Frontal cortex (tissue), 4 donors: Measurements from ENCODE around the gene CHMP6. TPM values are rescaled to one million over a fixed set of nuclear protein-coding genes. Genes with fewer than 3 reads are reported as not detected.
A peak's percentile ranks its signal among the peaks of the same experiment; 100 is the strongest.
"Not testable (repeated sequence)": the region's sequence is repeated elsewhere in the genome, so short reads cannot be mapped to it uniquely, and the experiment has no call there.

Experiments used
- DNase-seq, 2 donors: peaks; one replicate each; pipeline ENCODE4 v3.0.0; 2012; ENCODE audit warnings: low spot score in 2 of 2
- FAIRE-seq: peaks from 2 replicates; lab custom pipeline; 2012; peaks lifted over from hg19 to GRCh38; lab: Jason Lieb, UNC
- total RNA-seq: library from RNA; depleted of rRNA; stranded (reverse); fragments of >200 nt; gene quantifications from one replicate; pipeline ENCODE4 v1.2.3, GENCODE V29; 2014
- donor health status: control.
- donor health status: control.
- donor health status: control.

CHMP6 gene
- total RNA-seq, 1 donor from 2014 or later: 10.2 TPM

DNA sequence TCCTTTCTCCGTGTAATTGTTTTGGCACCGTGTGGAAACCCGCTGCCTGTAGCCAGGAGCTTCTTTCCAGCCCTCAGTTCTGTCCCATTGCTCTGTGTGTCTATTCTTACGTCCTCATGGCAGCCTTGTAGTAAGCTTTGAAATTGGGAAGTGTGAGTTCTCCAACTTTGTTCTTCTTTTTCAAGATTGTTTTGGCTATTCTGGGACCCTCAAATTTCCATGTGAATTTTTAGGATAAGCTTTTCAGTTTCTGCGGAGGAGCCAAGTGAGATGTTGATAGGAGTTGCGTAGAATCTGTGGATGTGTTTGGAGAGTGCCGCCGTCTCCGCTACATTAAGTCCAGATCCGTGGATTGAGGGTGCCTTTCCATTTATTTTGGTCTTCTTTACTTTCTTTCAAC is 15.2 kb downstream of the CHMP6 start:
- DNase-seq (peak in 1 of 2 donors; percentile 6), FAIRE-seq (no peak)

DNA sequence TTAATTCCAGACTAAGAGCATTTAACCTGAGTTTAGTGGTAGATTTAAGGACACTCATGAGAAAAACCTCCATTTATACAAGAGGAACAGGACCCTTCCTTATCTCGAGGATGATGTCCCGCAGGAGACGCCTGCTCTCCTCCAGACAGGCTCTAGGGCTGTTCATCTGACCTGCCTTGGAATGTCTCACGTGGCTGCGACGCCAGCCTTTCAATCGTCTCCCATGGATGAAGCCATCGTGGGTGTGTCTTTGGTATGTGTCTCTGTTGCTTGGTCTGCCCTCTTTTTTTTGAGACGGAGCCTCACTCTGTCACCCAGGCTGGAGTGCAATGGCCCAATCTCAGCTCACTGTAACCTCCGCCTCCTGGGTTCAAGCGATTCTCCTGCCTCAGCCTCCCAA is 16.5 kb downstream of the CHMP6 start:
- no peak for FAIRE-seq

DNA sequence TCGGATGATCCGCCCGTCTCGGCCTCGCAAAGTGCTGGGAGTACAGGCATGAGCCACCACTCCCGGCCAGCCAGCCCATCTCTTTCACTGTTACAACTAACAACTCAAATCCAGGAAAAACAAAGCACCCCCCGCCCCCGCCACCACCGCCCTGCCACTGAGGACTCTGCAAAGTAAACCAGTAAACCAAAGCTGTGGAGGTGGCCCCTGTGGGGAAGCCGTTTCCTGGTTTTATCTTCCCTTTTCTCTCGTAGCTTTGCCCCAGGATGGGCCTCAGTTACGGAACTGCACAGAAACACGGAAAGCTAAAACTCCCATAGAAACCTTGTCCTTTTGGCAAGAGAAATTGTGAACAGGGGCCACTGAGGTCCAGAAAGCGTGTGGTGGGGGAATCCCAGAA is 17.5 kb downstream of the CHMP6 start:
- FAIRE-seq: no peak
- peak in 1 of 2 donors; percentile 2 for DNase-seq

More for the DNA sequence above, 16.5 kb downstream of the CHMP6 start:
- peak in 1 of 2 donors; percentile 6 for DNase-seq

DNA sequence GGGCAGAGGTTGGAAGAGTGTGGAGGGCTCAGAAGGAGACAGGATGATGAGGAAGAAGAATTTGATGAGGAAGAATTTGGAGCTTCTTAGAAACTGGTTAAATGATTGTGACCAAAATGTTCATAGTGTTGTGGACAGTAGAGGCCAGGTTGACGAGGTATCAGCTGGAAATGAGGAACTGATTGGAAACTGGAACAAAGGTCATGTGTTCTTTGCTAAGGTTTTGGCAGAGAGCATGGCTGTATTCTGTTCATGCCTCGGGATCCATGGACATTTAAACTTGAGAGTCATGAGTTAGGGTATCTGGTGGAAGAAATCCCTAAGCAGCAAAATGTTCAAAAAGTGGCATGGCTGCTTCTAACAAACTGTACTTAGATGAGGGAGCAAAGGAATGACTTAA is 19.3 kb downstream of the CHMP6 start:
- DNase-seq (no peak), FAIRE-seq (no peak)

DNA sequence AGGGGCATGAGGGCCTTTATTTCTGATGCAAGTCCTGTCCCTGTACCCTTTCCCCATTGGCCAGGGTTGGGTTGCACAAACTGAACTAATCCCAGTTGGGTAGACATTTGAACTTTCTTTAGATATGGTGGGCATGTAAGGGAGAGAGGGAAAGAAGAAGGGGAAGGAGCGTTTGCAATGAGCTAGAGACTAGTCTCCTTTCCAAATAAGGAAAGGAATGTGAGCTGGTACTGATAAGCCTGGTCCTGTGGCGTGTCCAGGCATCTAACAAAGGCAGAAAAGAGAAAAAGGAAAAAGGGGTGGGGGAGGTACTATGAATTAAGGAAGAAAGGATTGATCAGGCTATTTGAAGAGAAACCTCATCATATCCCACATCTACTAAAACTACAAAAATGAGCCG is 20.3 kb downstream of the CHMP6 start:
- DNase-seq (no peak), FAIRE-seq (no peak)

DNA sequence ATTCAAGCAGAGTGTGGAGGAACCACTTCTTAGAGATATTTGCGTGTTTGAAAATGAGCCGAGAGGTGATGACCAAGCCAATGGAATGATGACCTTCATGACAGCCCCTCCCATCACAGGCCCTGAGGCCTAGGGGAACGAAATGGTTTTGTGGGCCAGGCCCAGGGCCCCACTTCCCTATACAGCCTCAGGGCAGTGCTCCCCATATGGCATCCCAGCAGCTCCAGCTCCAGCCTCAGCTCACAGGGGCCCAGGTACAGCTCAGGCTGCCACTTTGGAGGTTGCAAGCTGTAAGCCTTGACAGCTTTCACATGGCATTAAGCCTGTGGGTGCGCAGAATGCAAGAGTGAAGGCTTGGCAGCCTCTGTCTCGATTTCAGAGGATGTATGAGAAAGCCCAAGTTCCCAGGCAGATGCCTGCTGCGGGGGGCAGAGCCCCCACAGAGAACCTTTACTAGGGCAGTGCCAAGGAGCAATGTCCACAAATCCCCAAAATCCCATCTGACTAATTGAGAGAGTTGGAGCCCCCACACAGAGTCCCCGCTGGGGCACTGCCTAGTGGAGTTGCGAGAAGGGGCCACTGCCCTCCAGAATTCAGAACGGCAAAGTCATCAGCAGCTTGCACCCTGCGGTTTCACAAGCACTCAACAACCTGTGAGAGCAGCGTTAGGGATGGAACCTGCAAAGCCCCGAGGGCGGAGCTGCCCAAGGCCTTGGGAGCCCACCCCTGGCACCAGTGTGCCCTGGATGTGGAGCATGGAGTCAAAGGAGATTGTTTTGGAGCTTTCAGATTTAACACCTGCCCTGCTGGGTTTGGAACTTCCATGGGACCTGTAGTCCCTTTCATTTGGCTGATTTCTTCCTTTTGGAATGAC is 21.2 kb downstream of the CHMP6 start:
- no peak for DNase-seq
- no peak for FAIRE-seq

DNA sequence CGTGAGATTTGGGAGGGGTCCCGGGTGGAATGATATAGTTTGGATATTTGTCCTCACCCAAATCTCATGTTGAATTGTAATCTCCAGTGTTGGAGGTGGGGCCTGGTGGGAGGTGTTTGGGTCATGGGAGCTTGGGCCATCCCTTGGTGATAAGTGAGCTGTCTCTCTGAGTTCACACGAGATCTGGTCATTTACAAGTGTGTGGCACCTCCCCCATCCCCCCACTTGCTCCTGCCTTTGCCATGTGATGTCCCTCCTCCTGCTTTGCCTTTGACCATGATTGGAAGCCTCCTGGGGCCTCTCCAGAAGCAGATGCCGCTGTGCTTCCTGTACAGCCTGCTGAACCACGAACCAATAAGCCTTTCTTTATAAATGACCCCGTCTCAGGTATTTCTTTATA is 22.0 kb downstream of the CHMP6 start:
- DNase-seq (no peak), FAIRE-seq (no peak)

DNA sequence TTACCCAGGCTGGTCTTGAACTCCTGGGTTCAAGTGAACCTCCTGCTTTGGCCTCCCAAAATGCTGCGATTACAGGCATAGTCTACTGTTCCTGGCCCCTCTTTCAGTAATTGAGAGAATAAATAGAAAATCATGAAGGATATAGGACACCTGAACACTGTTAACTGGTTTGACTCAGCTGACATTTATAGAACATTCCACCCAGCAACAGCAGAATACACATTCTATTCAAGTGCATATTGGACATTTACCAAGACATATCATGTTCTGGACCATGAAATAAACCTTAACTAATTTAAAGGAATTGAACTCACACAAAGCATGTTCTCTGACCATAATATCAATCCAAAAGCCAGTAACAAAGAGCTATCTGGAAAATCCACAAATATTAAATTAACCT is 23.5 kb downstream of the CHMP6 start:
- DNase-seq (no peak), FAIRE-seq (no peak)

DNA sequence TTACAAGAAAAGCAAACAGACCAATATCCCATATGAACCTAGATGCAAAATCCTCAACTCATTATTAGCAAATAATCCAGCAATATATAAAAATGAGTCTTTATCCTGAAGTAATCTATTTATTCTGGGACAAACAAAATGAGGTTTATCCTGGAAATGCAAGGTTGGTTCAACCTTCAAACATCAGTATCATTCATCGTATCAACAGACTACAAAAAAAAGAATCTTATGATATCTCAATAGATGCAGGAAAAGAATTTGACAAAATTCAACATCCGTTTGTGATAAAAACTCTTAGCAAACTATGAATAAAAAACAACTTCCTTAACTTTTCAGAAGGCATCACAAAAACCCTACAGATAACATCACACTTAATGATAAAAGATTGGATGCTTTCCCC is 24.9 kb downstream of the CHMP6 start:
- DNase-seq (no peak), FAIRE-seq (no peak)

DNA sequence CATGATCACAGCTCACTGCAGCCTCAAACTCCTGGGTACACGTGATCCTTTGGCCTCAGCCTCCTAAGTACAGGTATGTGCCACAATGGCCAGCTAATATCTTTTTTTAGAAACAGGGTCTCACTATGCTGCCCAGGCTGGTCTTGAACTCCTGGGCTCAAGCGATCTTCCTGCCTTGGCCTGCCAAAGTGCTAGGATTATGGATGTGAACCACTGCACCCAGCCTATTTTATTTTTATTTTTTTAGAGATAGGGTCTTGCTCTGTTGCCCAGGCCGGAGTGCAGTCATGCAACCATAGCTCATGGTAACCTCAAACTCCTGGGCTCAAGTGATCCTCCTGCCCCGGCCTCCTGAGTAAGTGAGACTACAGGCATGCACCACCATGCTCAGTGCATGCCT is 25.7 kb downstream of the CHMP6 start:
- FAIRE-seq, DNase-seq: not testable (repeated sequence)

DNA sequence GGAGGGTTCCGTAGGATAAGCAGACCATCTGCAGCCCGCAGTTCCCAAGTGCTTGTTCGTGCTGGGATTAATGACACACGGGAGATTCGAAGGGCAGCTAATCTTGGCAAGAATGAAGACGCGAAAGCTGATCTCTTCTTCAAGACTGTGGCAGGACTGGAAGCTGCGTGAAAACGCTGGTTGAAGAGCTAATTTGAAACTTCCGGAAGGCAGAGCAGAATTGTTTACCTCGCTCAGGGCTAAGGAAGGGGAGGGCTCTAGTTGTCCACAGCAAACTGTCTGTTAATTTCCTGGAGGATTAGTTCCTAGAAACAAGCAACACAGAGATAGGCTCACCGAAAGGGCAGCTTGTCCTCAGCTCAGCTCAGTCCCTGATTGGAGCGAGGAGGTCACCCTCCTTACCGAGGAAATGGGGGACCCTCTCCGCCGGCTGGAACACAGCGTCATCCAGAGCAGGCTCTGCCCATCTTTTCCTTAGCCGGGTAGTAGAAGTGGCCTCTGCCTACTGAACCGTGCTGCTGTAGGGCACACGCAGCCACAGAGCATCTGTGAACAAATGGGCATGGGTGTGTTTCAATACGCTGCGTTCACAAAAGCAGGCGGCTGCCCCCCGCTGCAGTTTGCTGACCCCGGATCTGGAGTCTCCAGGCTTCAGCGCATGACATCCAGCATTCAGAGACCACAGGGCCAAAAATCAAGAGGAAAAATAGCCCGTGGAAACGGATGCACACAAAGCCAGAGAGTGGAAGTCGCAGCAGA is 26.6 kb downstream of the CHMP6 start:
- peak in 1 of 2 donors; percentile 34 for DNase-seq

DNA sequence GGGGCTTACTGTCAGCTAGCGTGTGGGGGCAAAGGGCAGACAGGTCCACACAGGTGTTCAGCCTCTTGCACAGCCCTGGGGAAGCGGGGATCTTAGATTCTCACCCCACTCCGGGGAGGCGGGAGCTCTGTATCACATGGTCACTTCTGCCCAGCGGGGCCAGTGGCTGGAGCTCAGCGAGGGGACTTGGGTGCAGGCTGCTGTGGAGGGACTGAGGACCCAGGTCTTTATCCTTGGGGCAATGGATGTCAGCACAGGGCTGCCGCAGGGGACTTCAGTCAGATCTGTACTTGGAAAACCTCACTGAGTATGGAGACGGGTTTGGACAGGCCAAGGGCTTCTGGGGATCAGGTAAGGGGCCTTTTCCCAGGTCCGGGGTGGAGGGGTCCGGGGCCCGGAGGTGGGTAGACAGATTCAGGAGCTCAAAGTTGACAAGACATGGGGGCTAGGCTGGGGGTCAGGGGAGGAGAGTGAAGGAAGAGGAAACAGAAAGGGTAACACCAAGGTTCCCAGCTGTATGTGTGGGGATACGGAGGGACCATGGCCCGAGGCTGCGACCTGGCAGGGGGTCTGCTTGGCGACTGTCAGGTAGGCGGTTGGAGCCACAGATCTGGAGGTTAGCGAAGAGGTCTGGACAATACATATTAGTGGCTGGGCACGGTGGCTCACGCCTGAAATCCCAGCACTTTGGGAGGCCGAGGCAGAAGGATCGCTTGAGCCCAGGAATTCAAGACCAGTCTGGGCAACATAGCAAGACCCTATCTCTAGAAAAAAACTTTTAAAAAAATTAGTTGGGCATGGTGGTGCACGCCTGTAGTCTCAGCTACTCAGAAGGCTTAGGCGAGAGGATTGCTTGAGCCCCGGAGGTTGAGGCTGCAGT is 28.2 kb downstream of the CHMP6 start:
- DNase-seq: no peak
- FAIRE-seq: no peak

More for the DNA sequence above, 26.6 kb downstream of the CHMP6 start:
- no peak for FAIRE-seq

DNA sequence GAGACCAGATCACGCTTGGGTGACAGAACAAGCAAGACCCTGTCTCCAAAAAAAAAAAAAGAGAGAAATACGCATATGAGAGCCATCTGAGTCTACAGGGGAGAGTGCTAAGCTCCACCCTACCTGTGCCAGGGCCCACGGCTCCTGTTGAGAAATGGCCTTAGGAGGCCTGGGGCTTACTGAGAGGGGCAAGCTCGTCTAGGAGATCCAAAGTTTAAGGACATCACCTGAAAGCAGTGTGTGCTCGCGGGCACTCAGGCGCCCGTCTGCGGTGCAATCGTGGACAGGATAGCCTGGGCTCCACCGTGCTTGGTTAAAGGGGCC is 28.8 kb downstream of the CHMP6 start:
- peak in 1 of 2 donors; percentile 8 for DNase-seq
- FAIRE-seq: no peak

DNA sequence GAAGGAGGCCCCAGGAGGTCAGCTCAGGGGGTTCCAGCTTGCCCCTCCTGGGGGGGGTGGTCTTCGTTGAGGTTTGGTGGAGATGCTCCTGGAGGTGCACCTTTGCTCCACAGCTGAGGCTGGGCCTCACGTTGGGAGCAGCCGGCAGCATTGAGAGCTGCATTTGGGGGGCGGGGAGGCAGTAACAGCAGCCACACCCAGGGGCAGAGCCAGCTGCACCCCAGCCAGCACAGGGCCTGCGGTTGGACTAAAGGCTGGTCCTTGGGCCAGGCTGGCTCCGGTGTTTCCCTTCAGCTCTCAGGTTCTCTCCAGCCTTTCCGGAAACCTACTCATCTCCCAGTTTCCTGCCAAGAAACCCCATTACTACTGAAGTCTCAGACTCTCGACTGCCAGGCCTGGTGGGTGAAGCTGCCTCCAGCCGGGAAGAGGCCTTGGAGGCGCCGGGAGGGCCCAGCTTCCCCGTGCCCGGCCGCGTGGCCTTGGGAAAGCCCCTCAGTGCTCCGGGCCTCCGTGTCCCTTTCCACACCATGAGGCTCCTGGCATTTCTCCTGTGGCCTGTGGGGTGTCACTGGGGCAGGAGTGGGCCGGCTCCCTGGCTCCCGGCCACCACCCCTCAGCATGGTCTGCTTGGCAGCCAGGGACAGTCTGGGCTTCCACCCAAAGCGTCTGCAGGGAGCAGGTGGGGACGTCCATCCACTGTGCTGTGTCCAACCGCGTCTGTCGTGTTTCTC is 29.3 kb downstream of the CHMP6 start:
- FAIRE-seq: no peak

DNA sequence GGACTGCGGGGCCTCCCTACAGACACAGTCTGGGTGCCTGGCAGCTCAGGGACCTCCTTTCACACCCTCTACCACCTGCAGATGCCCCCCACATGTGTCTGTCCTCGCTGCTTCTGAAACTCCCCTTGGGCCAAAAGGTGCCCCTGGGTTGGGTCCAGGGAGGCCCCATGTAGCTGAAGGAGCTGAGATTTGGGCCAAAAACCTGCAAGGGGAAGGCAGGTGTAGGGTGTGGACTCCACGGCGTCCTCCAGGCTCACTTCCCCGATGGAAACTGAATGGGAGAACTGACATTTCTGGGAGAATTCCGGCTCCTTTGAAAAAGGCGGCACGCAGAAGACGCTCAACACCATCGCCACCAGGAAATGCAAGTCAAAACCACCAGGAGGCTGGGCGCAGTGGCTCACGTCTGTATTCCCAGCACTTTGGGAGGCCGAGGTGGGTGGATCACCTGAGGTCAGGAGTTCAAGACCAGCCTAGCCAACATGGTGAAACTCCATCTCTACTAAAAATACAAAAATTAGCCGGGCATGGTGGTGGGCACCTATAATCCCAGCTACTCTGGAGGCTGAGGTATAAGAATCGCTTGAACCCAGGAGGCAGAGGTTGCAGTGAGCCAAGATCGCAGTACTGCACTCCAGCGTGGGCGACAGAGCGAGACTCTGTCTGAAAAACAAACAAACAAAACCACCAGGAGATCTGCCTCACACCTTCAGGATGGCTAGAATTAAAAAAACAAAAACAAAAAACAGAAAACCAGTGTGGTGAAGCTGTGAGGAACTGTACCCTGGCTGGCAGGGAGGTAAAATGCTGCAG is 30.1 kb downstream of the CHMP6 start:
- DNase-seq (no peak), FAIRE-seq (no peak)

More for the DNA sequence above, 29.3 kb downstream of the CHMP6 start:
- DNase-seq: no peak

DNA sequence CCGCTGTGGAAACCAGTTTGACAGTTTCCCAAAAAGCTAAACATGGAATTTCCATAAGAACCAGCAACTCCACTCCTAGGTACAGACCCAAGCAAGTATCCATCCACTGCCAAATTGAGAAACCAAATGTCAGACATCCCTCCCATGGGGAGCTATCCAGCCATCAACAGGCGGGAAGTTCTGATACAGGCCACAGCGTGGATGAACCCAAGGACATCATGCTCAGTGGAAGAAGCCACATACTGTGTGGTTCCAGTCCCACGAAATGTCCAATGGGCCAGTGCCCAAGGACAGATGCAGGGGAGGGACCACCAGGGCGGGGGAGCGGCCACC is 30.7 kb downstream of the CHMP6 start:
- FAIRE-seq: no peak
- no peak for DNase-seq

DNA sequence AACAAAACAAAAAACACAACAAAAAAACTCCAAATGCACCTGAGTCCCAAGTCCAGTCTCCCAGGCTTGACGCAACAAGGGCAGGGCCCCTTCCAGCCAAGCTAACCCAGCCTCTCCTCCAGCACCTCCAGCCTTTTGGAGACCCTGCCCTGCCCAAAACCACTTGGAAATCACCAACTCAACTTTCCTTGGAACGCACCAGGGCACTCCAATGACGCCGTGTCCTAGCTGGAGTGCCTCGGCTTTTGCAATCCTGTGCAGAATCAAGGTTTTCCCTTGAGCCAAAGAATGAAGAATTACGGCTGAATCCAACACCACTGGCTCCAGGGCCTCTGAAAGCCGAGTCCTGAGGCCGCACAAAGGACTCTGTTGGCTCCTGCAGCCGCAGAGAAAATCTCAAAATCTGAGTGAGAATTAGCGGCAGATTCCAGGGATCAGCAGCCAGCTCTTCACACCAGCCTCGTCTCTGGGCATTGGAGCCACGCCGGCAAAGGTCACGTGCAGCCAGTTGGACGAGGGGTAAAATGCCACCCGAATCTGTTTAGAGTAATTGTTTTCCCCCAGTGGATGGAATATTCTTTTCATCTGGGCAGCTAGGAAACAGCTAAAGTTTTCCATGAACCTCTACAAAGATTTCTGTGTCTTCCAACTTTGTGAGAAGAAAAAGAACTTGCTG is 33.6 kb downstream of the CHMP6 start:
- FAIRE-seq (no peak), DNase-seq (no peak)

DNA sequence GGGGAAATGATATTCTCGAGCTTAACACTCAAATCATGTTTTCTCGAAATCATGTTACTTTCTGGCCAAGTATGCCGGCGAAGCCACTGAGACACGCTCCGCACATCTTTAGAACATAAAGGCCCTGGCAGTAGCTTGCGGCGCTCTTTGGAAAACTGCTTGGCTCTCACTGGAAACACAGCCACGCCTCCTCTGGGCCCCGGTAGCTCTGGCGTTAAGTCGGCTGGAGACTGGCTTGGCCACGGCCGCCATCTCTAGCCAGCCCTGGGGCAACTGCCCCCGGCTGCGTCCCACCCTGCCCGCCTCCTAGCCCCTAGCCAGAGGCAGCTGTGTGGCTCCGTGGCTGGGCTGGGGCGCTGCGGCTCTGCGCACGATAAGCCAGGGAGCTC is 34.1 kb downstream of the CHMP6 start:
- no peak for FAIRE-seq
- DNase-seq: no peak
